GM12878 (cell line): ENCODE results near the gene CDC27. TPM values are rescaled to one million over a fixed set of nuclear protein-coding genes. Genes with fewer than 3 reads are reported as not detected.

Experiments
- ATAC-seq: fragments of 200-7000 bp; cut with Tn5 transposase; 3 replicates; pipeline ENCODE4 v1.9.1; 2020; ENCODE audit warnings: mild to moderate bottlenecking, moderate library complexity
- BruUV-seq: library from RNA; stranded (reverse); fragments of 400-500 nt; replicated peaks from 2 replicates; lab custom pipeline; 2021; lab: Mats Ljungman, UMichigan
- CTCF ChIA-PET: fragments of 300-600 bp; sonication (Branson Sonifier 250); formaldehyde crosslinking; extraction: SDS; loops from one replicate; lab custom pipeline; 2021; ENCODE audit warnings: inconsistent platforms; lab: Yijun Ruan, JAX
- POLR2A ChIA-PET: fragments of 350-600 bp; formaldehyde crosslinking; extraction: SDS; loops from one replicate; lab custom pipeline; 2021; ENCODE audit warnings: inconsistent platforms; lab: Charles Lee
- RAD21 ChIA-PET: fragments of 300-600 bp; sonication (Branson Sonifier 250); formaldehyde crosslinking; loops from one replicate; lab custom pipeline; 2023; ENCODE audit warnings: antibody characterized with exemption; ENCODE audit not compliant: unreplicated experiment; lab: Charles Lee
- SMC1A ChIA-PET: fragments of 300-600 bp; sonication (Branson Sonifier 250); formaldehyde crosslinking; loops from one replicate; lab custom pipeline; 2023; ENCODE audit not compliant: unreplicated experiment, uncharacterized antibody; lab: Charles Lee
- DNase-seq: peaks from one replicate; pipeline ENCODE4 v3.0.0-alpha.2; 2011; ENCODE audit warnings: low read depth, low spot score
- FAIRE-seq: peaks from 3 replicates; lab custom pipeline; 2011; peaks lifted over from hg19 to GRCh38; lab: Jason Lieb, UNC
- H2AFZ ChIP-seq: 2 replicates; pipeline ENCODE4 v1.6.0; 2011; ENCODE audit warnings: low read depth, low read length, control low read depth; ENCODE audit not compliant: control insufficient read depth
- H3K27ac ChIP-seq: 2 replicates; pipeline ENCODE4 v1.5.1; 2011; ENCODE audit warnings: control low read depth; ENCODE audit not compliant: control insufficient read depth, insufficient read depth
- H3K27me3 ChIP-seq, 2 experiments: replicated peaks in 1 of 2; 2 replicates each; pipeline versions ENCODE4 v1.6.0 to v1.6.1; 2011; ENCODE audit warnings: low read length in 1 of 2; ENCODE audit not compliant: control insufficient read depth in 2 of 2, insufficient read depth in 2 of 2
- H3K36me3 ChIP-seq, 2 experiments: 2 replicates each; pipeline ENCODE4 v1.5.1; 2011; ENCODE audit warnings: low read length in 1 of 2; ENCODE audit not compliant: control insufficient read depth in 2 of 2, insufficient read depth in 2 of 2
- H3K4me1 ChIP-seq: 2 replicates; pipeline ENCODE4 v1.6.1; 2011; ENCODE audit warnings: mild to moderate bottlenecking, low read length, moderate library complexity, mixed read lengths; ENCODE audit not compliant: control insufficient read depth, insufficient read depth
- H3K4me2 ChIP-seq: 2 replicates; pipeline ENCODE4 v1.6.0; 2011; ENCODE audit warnings: control low read depth; ENCODE audit not compliant: control insufficient read depth, insufficient read depth
- H3K4me3 ChIP-seq: fragments of 200-600 bp; sonication (generic); 2 replicates; pipeline ENCODE4 v1.5.1; 2016
- H3K79me2 ChIP-seq: 2 replicates; pipeline ENCODE4 v1.6.0; 2011; ENCODE audit warnings: low read length; ENCODE audit not compliant: control insufficient read depth, insufficient read depth
- H3K9ac ChIP-seq: 2 replicates; pipeline ENCODE4 v1.8.0; 2011; ENCODE audit warnings: low read length, control low read depth, mixed read lengths; ENCODE audit not compliant: control insufficient read depth, insufficient read depth
- H3K9me3 ChIP-seq: replicated peaks from 3 replicates; pipeline ENCODE4 v1.5.1; 2011; ENCODE audit warnings: mild to moderate bottlenecking, low read length; ENCODE audit not compliant: control insufficient read depth, insufficient read depth
- H4K20me1 ChIP-seq: 2 replicates; pipeline ENCODE4 v1.6.0; 2011; ENCODE audit not compliant: control insufficient read depth, insufficient read depth
- EGR1 ChIP-seq, 2 experiments: IDR thresholded peaks; 1 replicate in 1 of 2; 2 replicates in 1 of 2; pipeline ENCODE4 v1.6.1; 2011 to 2012; ENCODE audit warnings: low read depth in 2 of 2, low read length in 2 of 2, borderline replicate concordance in 1 of 2, mild to moderate bottlenecking in 1 of 2, moderate library complexity in 1 of 2
- IKZF1 ChIP-seq: fragments of 450-650 bp; conservative IDR thresholded peaks from 2 replicates; pipeline ENCODE4 v1.6.1; 2017; ENCODE audit warnings: antibody characterized with exemption, mild to moderate bottlenecking
- IKZF2 ChIP-seq, 2 experiments: fragments of 450-650 bp; IDR thresholded peaks; 2 replicates each; pipeline ENCODE4 v1.6.1; 2017; ENCODE audit warnings: mild to moderate bottlenecking in 2 of 2, moderate library complexity in 2 of 2
- MLLT1 ChIP-seq: fragments of 450-650 bp; IDR thresholded peaks from 2 replicates; pipeline ENCODE4 v1.6.1; 2016; ENCODE audit warnings: mild to moderate bottlenecking
- WGBS: methylation state at CpG from one replicate; pipeline ENCODE4 v1.1.6; 2016; ENCODE audit warnings: low lambda C conversion rate; ENCODE audit not compliant: insufficient replicate concordance, insufficient coverage; ENCODE audit errors: missing lambda C conversion rate; 5-methylcytosine and 5-hydroxymethylcytosine counted together
- in situ Hi-C: fragments of 300-500 bp; cut with MboI; formaldehyde crosslinking; loops from 9 replicates; pipeline ENCODE4 v1.14.3; 2018; ENCODE audit warnings: mixed read lengths
- intact Hi-C: fragments of 100-400 bp; cut with micrococcal nuclease; formaldehyde crosslinking; loops from one replicate; pipeline ENCODE4 v1.14.2; 2022; ENCODE audit not compliant: unreplicated experiment
- polyA plus RNA-seq, 11 experiments: library from polyadenylated mRNA; depleted of rRNA in 4 of 11; unstranded in 6 of 11; stranded (reverse) in 5 of 11; fragments of >200 nt; fragmentation: Nextera tagmentation in 4 of 11; fragmentation: Illumina TruSeq in 1 of 11; extraction: Ambion mirVana in 4 of 11; extraction: Trizol in 1 of 11; gene quantifications; 1 replicate in 1 of 11; 2 replicates in 10 of 11; pipeline versions ENCODE4 v1.2.1 to v1.2.3, GENCODE V29; 2011 to 2016; ENCODE audit warnings: inconsistent platforms in 2 of 11, missing spikeins in 2 of 11, low read depth in 1 of 11
- total RNA-seq, 4 experiments: library from RNA; depleted of rRNA in 3 of 4; stranded (reverse); fragments of >200 nt in 3 of 4; fragmentation: Illumina TruSeq in 1 of 4; extraction: Trizol in 1 of 4; gene quantifications; 2 replicates each; pipeline versions ENCODE4 v1.2.1 to v1.2.3, GENCODE V29; 2013 to 2021

The CDC27 gene
- total and polyA plus RNA-seq, 10 of the 15 experiments (the other 5 are each of a cell fraction or from before 2014, with no cell fraction given) = 23.2 to 138 (median 97.8) TPM

- Histone ChIP-seq H3K9ac (no peak overlapping the region), H3K4me2 (no peak overlapping the region), H2AFZ (no peak overlapping the region), H3K27me3 (no peaks in the 10 kb centered on the region), H3K4me3 (no peak overlapping the region), H4K20me1 (no peaks in the 10 kb centered on the region; the same call in 1 of the 2 replicates), H3K4me1 (peaks cover 4% of the 10 kb centered on the region), H3K79me2 (peaks cover 37% of the 10 kb centered on the region), H3K36me3 (no peaks in the 10 kb centered on the region), H3K27ac (no peak overlapping the region), H3K9me3 (no peaks in the 10 kb centered on the region; the same call in 2 of the 3 replicates)
- CTCF ChIA-PET = interaction anchor here (1.0 to 3.3 kb wide), 7 partner anchors 9 to 430 kb away, joined by 3 to 15 read pairs (median 7); no protein-coding TSS in a partner anchor
- FAIRE-seq (no peak), ATAC-seq (no peak), DNase-seq (no peak)
- TF ChIP-seq MLLT1 (peak; percentile 25; the same call in 1 of the 2 replicates), IKZF1 (no peak)
- 89% methylated on average over 4 of the region's 4 CpGs for WGBS
- SMC1A ChIA-PET = interaction anchor here (0.8 to 5.3 kb wide), 8 partner anchors 8 to 134 kb away, joined by 3 to 70 read pairs (median 4); partner anchors contain the start of genes EFCAB13 and MYL4
- POLR2A ChIA-PET = interaction anchor here (0.8 to 5.1 kb wide), 5 partner anchors 9 to 96 kb away, joined by 4 to 46 read pairs (median 11); no protein-coding TSS in a partner anchor
- intact Hi-C loops = no loop called here
- in situ Hi-C loops = no loop called here
- no TSS peak for BruUV-seq
- RAD21 ChIA-PET = interaction anchor here (1.0 to 2.0 kb wide), 6 partner anchors 8 to 460 kb away, joined by 3 to 9 read pairs (median 6); partner anchors contain the start of gene KPNB1
These were observed 1.1 kb upstream of the CDC27 start for GRCh38 chr17:47190243-47190642.

GRCh38 chr17:47189732-47190237 is 690 bp upstream of the CDC27 start:
- no peaks in the 10 kb centered on the region for H3K27me3 ChIP-seq
- no peaks in the 10 kb centered on the region for H3K36me3 ChIP-seq
- H3K27ac ChIP-seq = peak overlapping the region; percentile 54; the same call in 1 of the 2 replicates
- no peak for ATAC-seq
- no peaks in the 10 kb centered on the region; the same call in 2 of the 3 replicates for H3K9me3 ChIP-seq
- H3K79me2 ChIP-seq = peaks cover 40% of the 10 kb centered on the region
- in situ Hi-C loops (no loop called here), intact Hi-C loops (loop anchor here (2.0 kb wide), 1 partner anchor 15 kb away; no protein-coding TSS in a partner anchor)
- H2AFZ ChIP-seq = peak overlapping the region; percentile 89
- TSS peak; percentile 97 for BruUV-seq
- ChIA-PET RAD21 (interaction anchor here (0.9 to 2.0 kb wide), 8 partner anchors 9 to 460 kb away, joined by 3 to 9 read pairs (median 4); partner anchors contain the start of gene KPNB1), POLR2A (interaction anchor here (0.5 to 5.1 kb wide), 10 partner anchors 10 to 1321 kb away, joined by 3 to 46 read pairs (median 4); partner anchors contain the start of gene EFCAB13), SMC1A (interaction anchor here (0.7 to 5.3 kb wide), 8 partner anchors 10 to 134 kb away, joined by 3 to 70 read pairs (median 4); partner anchors contain the start of genes EFCAB13 and MYL4), CTCF (interaction anchor here (1.4 to 3.3 kb wide), 5 partner anchors 9 to 126 kb away, joined by 6 to 15 read pairs (median 12); no protein-coding TSS in a partner anchor)
- H3K4me3 ChIP-seq = peak overlapping the region; percentile 50
- FAIRE-seq = no peak
- no peak for DNase-seq
- peak overlapping the region; percentile 76 for H3K4me2 ChIP-seq
- H4K20me1 ChIP-seq = no peaks in the 10 kb centered on the region; the same call in 1 of the 2 replicates
- H3K4me1 ChIP-seq = peaks cover 4% of the 10 kb centered on the region
- WGBS = 20% methylated on average over 5 of the region's 5 CpGs
- peak overlapping the region; percentile 59 for H3K9ac ChIP-seq
- TF ChIP-seq EGR1 (IDR thresholded peaks at IDR 0.05; ENCODE audit: borderline replicate concordance in 1 of 2, low read depth in 2 of 2, low read length in 2 of 2) (no peak), IKZF2 (IDR thresholded peaks at IDR 0.05) (peak in 1 of 2 experiments; percentile 11; a peak in 1 of 4 replicates)
